Measurements from ENCODE around the gene S100A14. TPM values are rescaled to one million over a fixed set of nuclear protein-coding genes. Genes with fewer than 3 reads are reported as not detected.

Gene S100A14
- total RNA-seq, 1 experiment from 2014 or later, result 0.63 TPM

GRCh38 chr1:153565529-153566374 lies 50.4 kb downstream of the S100A14 start, which contains the start of gene S100A2:
TSS of gene S100A2 (minus strand) at chr1:153565844. CDS start at chr1:153563877, 1,967 bp downstream.
- Histone ChIP-seq H3K4me2 (ENCODE audit: insufficient read depth, insufficient read length, low read length) (no peak within 1 kb of the TSS), H4K5ac (ENCODE audit: insufficient read length, low read depth, low read length) (no peak within 1 kb of the TSS), H3K56ac (ENCODE audit: insufficient read length, low read depth, low read length) (no peak within 1 kb of the TSS), H3T11ph (ENCODE audit: low read length) (no peak within 1 kb of the TSS), H3K4me1 (ENCODE audit: insufficient read depth, low read length) (peaks cover 7% of the 10 kb centered on the region; the same call in 1 of the 2 replicates), H3K79me1 (ENCODE audit: insufficient read depth, low read depth, low read length, poor library complexity, severe bottlenecking) (no peaks in the 10 kb centered on the region), H2BK12ac (ENCODE audit: insufficient read length, low read depth, low read length) (peak within 1 kb of the TSS; percentile 46), H3K14ac (ENCODE audit: insufficient read depth, low read length) (peak within 1 kb of the TSS; percentile 85), H2AK5ac (ENCODE audit: insufficient read length, low read length) (no peak within 1 kb of the TSS), H2BK5ac (ENCODE audit: insufficient read length, low read length) (no peak within 1 kb of the TSS), H2BK15ac (ENCODE audit: low read depth, low read length) (0 out of 2 replicates have a peak within 1 kb of the TSS, but pooled peaks have one; percentile 77), H3K79me2 (ENCODE audit: insufficient read depth, low read length) (no peaks in the 10 kb centered on the region), H3K18ac (ENCODE audit: insufficient read length, low read depth, low read length) (peak within 1 kb of the TSS; percentile 78), H3K23ac (ENCODE audit: insufficient read length, low read depth, low read length) (no peak within 1 kb of the TSS), H2BK120ac (ENCODE audit: low read depth, low read length, poor library complexity, severe bottlenecking) (no peak within 1 kb of the TSS), H3K9ac (ENCODE audit: extremely low read depth, insufficient read length, low read length) (no peak within 1 kb of the TSS), H4K20me1 (ENCODE audit: control insufficient read depth, insufficient read depth, insufficient read length) (peaks cover 3% of the 10 kb centered on the region), H3K27me3 (ENCODE audit: insufficient read depth, low read length) (no peaks in the 10 kb centered on the region), H3K9me3 (ENCODE audit: control insufficient read depth, low read depth, low read length) (no peaks in the 10 kb centered on the region), H3K23me2 (ENCODE audit: insufficient read length, low read depth, low read length, poor library complexity, severe bottlenecking) (no peaks in the 10 kb centered on the region), H4K8ac (replicated peaks; ENCODE audit: insufficient read length, low read depth, low read length) (no peak within 1 kb of the TSS), H3K4ac (ENCODE audit: low read depth, low read length) (no peak within 1 kb of the TSS), H3K27ac (ENCODE audit: insufficient read length, low read depth, low read length) (no peak within 1 kb of the TSS), H2BK20ac (ENCODE audit: low read depth, low read length, poor library complexity, severe bottlenecking) (no peak within 1 kb of the TSS), H4K91ac (ENCODE audit: insufficient read length, low read depth, low read length) (no peak within 1 kb of the TSS), H2AFZ (ENCODE audit: low read length) (no peak within 1 kb of the TSS)
- peaks cover 33 to 35% of the 10 kb centered on the region in 2 experiments for H3K4me1 Mint-ChIP-seq
- no peak for DNase-seq
- peaks cover 10% of the 10 kb centered on the region for H3K27me3 Mint-ChIP-seq (ENCODE audit: low read depth)
- no CpG with 5 or more reads among the region's 8 CpGs for WGBS (ENCODE audit: extremely low coverage, insufficient read length, low lambda C conversion rate)
- peak within 1 kb of the TSS in 1 of 2 experiments; percentile 64; a peak in 2 of 5 replicates for H3K4me3 Mint-ChIP-seq
- TF ChIP-seq CTCF (conservative IDR thresholded peaks at IDR 0.05), result no peak
- H3K36me3 Mint-ChIP-seq (ENCODE audit: insufficient read depth in 1 of 3, low read depth in 3 of 3), result no peaks in the 10 kb centered on the region
- peak within 1 kb of the TSS in 2 of 3 experiments; percentile 76 to 97; a peak in 4 of 7 replicates for H3K27ac Mint-ChIP-seq
- H3K9me3 Mint-ChIP-seq, result no peaks in the 10 kb centered on the region

Other genes with a start within 250 kb of the S100A14 start
- not detected in 2 replicates for gene S100A12, start 240.7 kb downstream of the S100A14 start, total RNA-seq (2021)
- not detected in 2 replicates for gene S100A8, start 225.3 kb downstream of the S100A14 start, total RNA-seq (2021)
- not detected in 2 replicates for gene S100A7A, start 199.8 kb downstream of the S100A14 start, total RNA-seq (2021)
- not detected in 2 replicates for gene S100A7, start 155.7 kb downstream of the S100A14 start, total RNA-seq (2021)
- not detected in 2 replicates for gene S100A6, start 80.3 kb downstream of the S100A14 start, total RNA-seq (2021)
- gene S100A5, start 75.4 kb downstream of the S100A14 start, total RNA-seq (2021), result not detected in 2 replicates
- 9.0 and 9.3 TPM in 2 replicates for gene S100A4, start 70.5 kb downstream of the S100A14 start, total RNA-seq (2021)
- gene S100A3, start 67.1 kb downstream of the S100A14 start, total RNA-seq (2021), result not detected in 2 replicates
- 0.57 and 0.92 TPM in 2 replicates for gene S100A2, start 50.5 kb downstream of the S100A14 start, total RNA-seq (2021)
- gene S100A16, start 3.2 kb downstream of the S100A14 start, total RNA-seq (2021), result 8.0 and 8.2 TPM in 2 replicates
- gene S100A13, start 11.2 kb upstream of the S100A14 start, total RNA-seq (2021), result 55.0 and 64.5 TPM in 2 replicates
- 1.1 TPM in 1 of 2 replicates, not detected in the other for gene S100A1, start 12.1 kb upstream of the S100A14 start, total RNA-seq (2021)
- gene CHTOP, start 17.7 kb upstream of the S100A14 start, total RNA-seq (2021), result 126 and 129 TPM in 2 replicates
- gene SNAPIN, start 42.4 kb upstream of the S100A14 start, total RNA-seq (2021), result 29.0 and 29.5 TPM in 2 replicates
- 357 and 362 TPM in 2 replicates for gene ILF2, start 54.7 kb upstream of the S100A14 start, total RNA-seq (2021)
- gene NPR1, start 62.4 kb upstream of the S100A14 start, total RNA-seq (2021), result 8.6 and 8.9 TPM in 2 replicates
- 65.4 and 67.1 TPM in 2 replicates for gene INTS3, start 111.7 kb upstream of the S100A14 start, total RNA-seq (2021)
- gene SLC27A3, start 159.1 kb upstream of the S100A14 start, total RNA-seq (2021), result 42.0 and 45.3 TPM in 2 replicates